Midbrain (tissue), 1 donor: ENCODE data around the gene MYO9B.
"Not testable (repeated sequence)": the region's sequence is repeated elsewhere in the genome, so short reads cannot be mapped to it uniquely, and the experiment has no call there.

ENCODE experiments used
- DNase-seq: peaks from one replicate; lab custom pipeline; 2025; lab: John Stamatoyannopoulos, UW

Gene MYO9B

GRCh38 chr19:17145546-17146497, 70.2 kb downstream of the MYO9B start:
- no peak for DNase-seq

GRCh38 chr19:17148130-17148529, 72.6 kb downstream of the MYO9B start:
- DNase-seq: no peak

- no peak for DNase-seq
Observed at GRCh38 chr19:17149393-17150135, 74.0 kb downstream of the MYO9B start.

- DNase-seq: no peak
Observed at GRCh38 chr19:17153996-17154395, 78.4 kb downstream of the MYO9B start.

GRCh38 chr19:17155251-17155650, 79.7 kb downstream of the MYO9B start:
- DNase-seq: no peak

GRCh38 chr19:17156296-17156946, 80.8 kb downstream of the MYO9B start:
- no peak for DNase-seq

GRCh38 chr19:17156947-17157302, 81.3 kb downstream of the MYO9B start:
- DNase-seq: no peak

GRCh38 chr19:17158584-17158983, 83.0 kb downstream of the MYO9B start:
- DNase-seq: no peak

- DNase-seq: no peak
Observed at GRCh38 chr19:17159466-17160393, 84.2 kb downstream of the MYO9B start.

- no peak for DNase-seq
Observed at GRCh38 chr19:17160908-17161307, 85.3 kb downstream of the MYO9B start.

GRCh38 chr19:17162131-17162530, 86.6 kb downstream of the MYO9B start:
- not testable (repeated sequence) for DNase-seq

GRCh38 chr19:17162580-17162979, 87.0 kb downstream of the MYO9B start:
- DNase-seq: no peak

- no peak for DNase-seq
Observed at GRCh38 chr19:17163652-17164051, 88.1 kb downstream of the MYO9B start.

- no peak for DNase-seq
Observed at GRCh38 chr19:17164639-17165038, 89.1 kb downstream of the MYO9B start.

- DNase-seq: no peak
Observed at GRCh38 chr19:17165715-17166114, 90.1 kb downstream of the MYO9B start.

GRCh38 chr19:17170538-17171297, 95.1 kb downstream of the MYO9B start:
- DNase-seq: no peak

GRCh38 chr19:17171874-17172273, 96.3 kb downstream of the MYO9B start:
- no peak for DNase-seq

- DNase-seq: no peak
Observed at GRCh38 chr19:17172624-17173345, 97.2 kb downstream of the MYO9B start.

- no peak for DNase-seq
Observed at GRCh38 chr19:17178291-17178690, 102.7 kb downstream of the MYO9B start.
